Activated CD4-positive, alpha-beta T cell treated with anti-CD3 and anti-CD28 coated beads for 48 hours (primary cell): Measurements from ENCODE around the gene MYRIP.
"Not testable (repeated sequence)": the region's sequence is repeated elsewhere in the genome, so short reads cannot be mapped to it uniquely, and the experiment has no call there.

Source experiments
- DNase-seq: peaks from one replicate; pipeline ENCODE4 v3.0.0-alpha.2; 2020

Gene MYRIP

DNA sequence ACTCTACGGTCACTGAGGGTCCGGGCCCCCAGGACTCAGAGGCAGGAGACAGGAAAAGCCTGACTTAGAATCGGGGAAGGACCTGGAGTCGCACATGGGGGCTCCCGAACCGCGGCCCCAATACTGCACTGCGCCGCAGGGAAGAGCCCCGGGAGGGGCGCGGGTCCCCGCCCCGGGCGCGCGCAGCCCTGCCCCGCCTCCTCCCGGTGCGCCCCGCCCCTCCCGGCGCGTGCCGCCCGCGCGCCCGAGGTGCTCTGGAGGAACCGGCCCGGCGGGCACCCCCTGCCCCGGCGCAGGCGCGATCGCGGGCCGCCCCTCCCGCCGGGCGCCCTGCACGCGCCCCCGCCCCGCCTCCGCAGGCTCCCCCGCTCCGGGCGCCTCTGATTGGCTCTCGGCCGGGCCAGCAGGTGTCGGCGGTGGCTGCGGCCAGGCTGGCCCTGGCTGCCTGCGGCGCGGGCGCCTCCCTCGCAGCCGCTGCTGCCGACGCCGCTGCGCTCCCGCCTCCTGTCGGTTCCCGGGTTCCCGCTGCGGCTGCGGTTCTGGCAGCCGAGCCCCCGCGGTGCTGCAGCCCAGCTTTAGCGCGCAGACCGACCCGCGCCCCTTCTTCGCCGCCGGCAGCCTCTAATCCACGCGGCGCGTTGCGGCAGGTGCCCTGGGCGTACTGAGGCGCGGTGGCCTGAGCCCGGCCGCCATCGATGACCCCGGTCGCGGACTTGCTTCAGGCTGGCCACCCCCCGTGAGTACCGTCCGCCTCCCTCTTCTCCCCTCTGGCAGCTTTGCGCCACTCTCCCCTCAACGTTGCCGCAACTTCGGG lies at the start of gene MYRIP:
Gene MYRIP (plus strand): TSS at position 429 of the 814 bp plus-strand sequence. CDS start 91,208 bp downstream, outside the sequence.
- peak; percentile 5 for DNase-seq

DNA sequence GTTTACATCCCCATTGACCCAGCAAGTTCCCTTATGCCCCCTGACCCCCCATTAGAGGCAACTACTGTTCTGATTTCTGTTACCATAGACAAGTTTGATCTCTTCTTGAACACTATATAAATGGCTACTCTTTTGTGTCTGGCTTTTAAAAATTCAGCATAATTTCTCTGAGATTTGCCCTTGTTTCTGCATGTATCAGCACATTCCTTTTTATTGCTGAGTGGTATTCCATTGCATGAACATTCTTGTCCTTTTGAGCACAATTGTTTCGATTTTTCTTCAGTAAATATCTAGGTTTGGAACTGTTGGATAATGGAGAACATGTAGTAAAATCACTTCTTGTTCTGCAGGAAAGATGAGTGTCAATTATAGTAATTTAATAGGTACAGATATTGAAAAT lies 49.1 kb upstream of the MYRIP start:
- DNase-seq: no peak

GRCh38 chr3:39762537-39763070 lies 46.8 kb upstream of the MYRIP start:
- no peak for DNase-seq

DNA sequence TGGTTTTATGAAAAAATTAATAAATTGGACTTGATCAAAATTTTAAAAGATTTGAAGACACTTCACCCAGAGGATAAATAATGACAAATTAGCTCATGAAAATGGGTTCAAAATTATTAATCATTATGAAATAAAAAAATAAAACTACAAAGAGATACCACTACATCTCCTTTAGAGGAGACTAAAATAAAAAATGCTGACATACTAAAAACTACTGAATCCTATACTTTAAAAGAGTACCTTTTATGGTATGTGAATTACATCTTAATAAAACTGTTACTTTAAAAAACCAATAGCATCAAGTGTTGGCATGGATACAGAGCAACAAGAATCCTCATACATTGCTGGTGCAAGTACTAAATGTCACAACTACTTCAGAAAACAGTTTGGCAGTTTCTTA lies 46.0 kb upstream of the MYRIP start:
- DNase-seq: no peak

- no peak for DNase-seq
Observed at GRCh38 chr3:39765575-39765974, 43.8 kb upstream of the MYRIP start.

DNA sequence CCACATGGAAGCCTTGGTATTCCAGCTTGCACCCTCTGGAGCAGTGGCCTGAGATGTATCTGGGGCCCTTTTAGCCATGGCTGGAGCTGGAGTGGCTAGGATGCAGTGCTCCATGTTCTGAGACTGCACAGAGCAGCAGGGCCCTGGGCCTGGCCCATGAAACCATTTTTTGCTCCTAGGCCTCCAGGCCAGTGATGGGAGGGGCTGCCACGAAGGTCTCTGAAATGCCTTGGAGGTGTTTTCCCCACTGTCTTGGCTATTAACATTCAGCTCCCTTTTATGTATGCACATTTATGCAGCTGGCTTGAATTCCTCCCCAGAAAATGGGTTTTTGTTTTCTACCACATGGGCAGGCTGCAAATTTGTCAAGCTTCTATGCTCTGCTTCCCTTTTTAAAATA lies 43.0 kb upstream of the MYRIP start:
- no peak for DNase-seq

DNA sequence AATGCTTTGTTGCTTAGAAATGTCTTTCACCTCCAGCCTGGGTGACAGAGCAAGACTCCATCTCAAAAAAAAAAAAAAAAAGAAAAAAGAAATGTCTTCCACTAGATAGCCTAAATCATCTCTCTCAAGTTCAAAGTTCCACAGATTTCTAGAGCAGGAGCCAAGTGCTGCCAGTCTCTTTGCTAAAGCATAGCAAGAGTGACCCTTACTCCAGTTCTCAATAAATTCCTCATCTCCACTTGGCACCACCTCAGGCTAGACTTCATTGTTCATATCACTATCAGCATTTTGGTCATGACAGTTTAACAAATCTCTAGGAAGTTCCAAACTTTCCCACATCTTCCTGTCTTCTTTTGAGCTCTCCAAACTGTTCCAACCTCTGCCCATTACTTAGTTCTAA lies 42.5 kb upstream of the MYRIP start:
- not testable (repeated sequence) for DNase-seq

- DNase-seq: not testable (repeated sequence)
Observed at GRCh38 chr3:39778168-39778567, 31.2 kb upstream of the MYRIP start.

DNA sequence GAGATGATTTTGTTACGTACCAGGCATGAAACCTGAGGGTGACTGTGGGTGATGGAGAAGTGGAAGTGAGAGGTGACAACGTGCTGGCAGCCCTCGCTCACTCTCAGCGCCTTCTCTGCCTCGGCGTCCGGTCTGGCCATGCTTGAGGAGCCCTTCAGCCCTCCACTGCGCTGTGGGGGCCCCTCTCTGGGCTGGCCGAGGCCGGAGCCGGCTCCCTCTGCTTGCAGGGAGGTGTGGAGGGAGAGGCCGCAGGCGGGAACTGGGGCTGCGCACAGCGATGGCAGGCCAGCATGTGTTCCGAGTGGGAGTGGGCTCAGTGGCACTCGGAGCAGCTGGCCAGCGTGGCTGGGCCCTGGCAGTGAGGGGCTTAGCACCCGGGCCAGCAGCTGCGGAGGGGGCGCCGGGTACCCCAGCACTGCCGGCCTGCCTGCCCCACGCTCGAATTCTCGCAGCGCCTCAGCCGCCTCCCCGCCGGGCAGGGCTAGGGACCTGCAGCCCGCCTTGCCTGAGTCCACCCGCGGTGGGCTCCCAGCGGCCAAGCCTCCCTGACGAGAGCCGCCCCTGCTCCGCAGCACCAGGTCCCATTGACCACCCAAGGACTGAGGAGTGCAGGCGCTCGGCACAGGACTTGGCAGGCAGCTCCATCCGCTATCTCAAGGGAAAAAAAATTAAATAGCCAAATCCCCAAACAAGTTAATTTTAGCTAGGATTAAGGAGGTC lies 29.7 kb upstream of the MYRIP start:
- no peak for DNase-seq

- DNase-seq: no peak
Observed at GRCh38 chr3:39780352-39780751, 29.1 kb upstream of the MYRIP start.

DNA sequence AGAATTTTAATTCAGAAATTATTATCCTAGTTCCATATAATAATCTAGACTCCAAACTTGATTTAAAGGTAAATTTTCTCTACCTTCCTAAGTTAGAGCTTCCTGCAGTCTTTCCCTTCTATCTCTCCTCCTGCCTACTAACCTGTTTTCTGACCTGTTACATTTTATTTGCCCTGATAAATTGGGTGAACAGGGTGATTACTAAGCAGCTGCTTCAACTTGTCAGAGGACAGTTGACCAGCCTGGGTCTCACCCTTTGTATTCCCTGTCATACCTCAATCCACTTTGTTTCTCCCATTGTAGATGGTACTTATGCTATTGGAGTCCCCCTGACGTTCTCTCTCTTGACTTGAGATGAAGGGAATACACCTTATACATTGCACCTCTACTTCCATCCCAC lies 28.4 kb upstream of the MYRIP start:
- no peak for DNase-seq

DNA sequence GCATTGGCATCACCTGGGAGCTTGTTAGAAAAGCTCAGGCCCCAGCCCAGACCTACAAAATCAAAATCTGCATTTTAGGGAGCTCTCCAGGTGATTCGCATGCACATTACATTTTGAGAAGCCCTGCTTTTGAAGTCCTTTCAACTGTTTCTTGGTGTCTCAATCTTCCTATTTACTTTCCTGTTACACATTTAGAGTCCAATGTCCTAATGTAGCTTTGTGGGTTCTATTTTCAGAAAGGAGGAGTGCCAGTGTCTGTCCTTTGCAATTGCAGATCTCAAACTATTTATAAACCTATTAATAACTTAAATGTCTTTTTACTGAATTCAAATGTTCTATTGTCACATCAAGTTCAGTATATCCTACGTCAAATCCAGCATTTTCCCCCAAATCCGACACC lies 27.8 kb upstream of the MYRIP start:
- DNase-seq: no peak

DNA sequence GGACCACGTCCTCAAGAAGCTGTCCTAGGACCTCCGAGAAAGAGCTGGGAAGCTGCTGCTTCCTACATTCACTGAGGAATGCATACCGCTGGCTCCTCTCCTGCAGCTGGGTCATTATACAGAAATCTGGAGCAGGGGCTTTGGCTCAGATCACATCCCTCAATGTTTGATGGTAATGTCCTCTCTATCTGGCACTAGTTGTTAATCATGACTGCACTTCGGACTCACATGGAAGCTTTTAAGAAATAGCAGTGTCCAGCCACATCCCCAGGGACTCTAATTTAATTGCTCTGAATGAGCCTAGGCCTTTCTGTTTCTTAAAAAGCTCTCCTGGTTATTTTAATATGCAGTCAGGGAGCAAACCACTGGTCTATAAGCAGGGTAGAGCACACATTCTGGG lies 25.7 kb upstream of the MYRIP start:
- no peak for DNase-seq

DNA sequence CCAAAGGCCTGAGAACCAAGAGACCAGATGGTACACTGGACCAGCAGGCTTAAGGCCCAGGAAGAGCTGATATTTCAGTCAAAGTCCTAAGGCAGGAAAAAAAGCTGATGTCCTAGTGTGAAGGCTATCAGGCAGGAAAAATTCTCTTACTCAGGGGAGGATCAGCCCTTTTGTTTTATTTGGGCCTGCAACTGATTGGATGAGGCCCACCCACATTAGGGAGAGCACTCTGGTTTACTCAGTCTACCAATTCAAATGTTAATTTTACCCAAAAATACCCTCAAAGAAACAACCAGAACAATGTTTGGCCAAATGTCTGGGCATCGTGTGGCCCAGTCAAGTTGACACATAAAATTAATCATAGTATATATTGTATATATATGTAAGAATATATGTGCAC lies 24.5 kb upstream of the MYRIP start:
- no peak for DNase-seq

GRCh38 chr3:39788128-39788883 lies 21.1 kb upstream of the MYRIP start:
- no peak for DNase-seq

- DNase-seq: no peak
Observed at GRCh38 chr3:39791603-39792002, 17.8 kb upstream of the MYRIP start.

DNA sequence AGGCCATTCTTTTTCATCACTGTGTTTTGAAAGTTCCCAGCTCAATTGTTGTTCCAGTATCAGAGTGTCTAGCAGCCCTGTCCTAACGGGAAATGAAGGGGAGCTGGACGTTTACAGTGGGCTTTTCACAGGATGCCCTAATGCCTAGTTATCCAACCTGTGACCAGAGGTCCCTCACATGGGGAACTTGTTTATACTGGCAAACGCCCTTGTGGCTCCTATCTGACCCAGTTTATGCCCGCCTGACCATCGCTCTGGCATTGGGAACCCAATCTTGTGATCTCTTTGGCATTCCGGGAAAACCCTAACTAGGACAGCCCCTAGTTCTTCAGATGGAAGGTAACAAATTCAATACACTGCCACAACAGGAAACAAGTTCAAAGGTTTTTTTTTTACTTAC lies 14.5 kb upstream of the MYRIP start:
- DNase-seq: no peak

DNA sequence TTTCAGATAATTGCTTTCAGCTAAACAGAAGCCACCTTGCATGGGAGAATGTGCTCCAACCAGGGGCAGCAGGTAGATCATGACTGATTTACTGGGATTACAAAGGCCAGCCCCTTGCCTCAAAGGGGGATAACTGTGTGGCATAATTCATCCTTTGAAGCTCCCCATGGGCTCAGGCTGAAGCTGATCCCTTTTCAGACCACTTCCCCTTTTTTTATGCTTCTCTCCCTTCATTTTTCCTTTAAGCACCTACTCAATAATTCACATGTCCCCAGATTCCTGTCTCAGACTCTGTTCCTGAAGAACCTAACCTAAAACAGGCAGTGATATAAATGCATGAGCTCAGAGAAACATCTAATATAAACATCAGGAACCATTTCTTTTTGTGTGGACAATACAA lies 8.2 kb upstream of the MYRIP start:
- no peak for DNase-seq

DNA sequence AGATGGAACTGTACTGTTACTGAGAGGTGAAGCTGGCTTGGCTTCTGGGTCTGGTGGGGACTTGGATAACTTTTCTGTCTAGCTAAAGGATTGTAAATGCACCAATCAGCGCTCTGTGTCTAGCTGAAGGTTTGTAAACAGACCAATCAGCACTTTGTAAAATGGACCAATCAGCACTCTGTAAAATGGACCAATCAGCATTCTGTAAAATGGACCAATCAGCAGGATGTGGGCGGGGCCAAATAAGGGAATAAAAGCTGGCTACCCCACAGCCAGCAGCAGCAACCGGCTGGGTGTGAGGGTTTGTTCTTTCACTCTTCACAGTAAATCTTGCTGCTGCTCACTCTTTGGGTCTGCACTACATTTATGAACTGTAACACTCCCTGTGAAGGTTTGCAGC lies 6.9 kb upstream of the MYRIP start:
- DNase-seq: not testable (repeated sequence)

DNA sequence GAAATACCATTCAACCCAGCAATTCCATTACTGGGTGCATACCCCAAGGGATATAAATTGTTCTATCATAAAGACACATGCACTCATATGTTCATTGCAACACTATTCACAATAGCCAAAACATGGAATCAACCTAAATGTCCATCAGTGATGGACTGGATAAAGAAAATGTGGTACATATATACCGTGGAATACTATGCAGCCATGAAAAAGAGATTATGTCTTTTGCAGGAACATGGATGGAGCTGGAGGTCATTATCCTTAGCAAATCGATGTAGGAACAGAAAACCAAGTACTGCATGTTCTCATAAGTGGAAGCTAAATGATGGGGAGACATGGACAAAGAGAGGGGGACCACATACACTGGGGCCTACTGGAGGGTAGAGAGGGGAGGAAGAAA lies 5.5 kb upstream of the MYRIP start:
- no peak for DNase-seq

DNA sequence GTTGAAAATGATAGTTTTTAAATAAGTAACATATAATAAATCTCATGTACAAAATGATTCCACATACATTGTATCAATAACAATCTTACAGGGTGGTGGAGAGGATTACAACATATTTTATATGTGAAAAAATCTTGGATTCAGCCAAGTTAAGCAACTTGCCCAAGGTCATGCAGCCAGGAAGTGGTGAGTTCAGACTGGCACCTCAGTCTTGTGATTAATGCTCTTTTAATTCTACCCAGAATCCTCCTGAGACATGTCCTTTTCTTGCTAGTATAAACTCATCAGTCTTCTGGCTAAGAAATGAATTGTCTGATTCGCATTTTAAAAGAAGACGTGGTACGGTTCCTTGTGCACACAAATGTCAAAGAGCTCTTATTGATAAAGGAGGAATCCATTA lies 4.5 kb upstream of the MYRIP start:
- no peak for DNase-seq

- DNase-seq: no peak
Observed at GRCh38 chr3:39805650-39806049, 3.8 kb upstream of the MYRIP start.

DNA sequence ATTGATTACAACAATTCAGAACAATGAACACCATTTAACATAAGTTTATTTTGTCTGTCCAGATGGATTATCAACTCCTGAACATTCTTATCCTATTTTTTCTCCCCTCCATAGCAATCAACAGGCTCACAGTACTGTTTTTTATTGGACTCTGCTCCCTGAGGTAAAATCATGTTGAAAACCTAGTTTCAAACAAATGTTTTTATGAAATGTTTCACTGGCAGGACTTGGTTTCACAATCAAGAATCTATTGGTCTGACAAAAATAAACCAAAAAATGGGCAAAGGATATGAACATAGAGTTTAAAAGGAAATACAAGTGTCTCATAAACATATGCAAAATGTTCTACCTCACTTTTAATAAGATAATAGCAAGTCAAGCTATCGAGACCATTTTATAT lies 2.6 kb upstream of the MYRIP start:
- no peak for DNase-seq
